ENCODE measurements around the gene RAVER2. TPM values are rescaled to one million over a fixed set of nuclear protein-coding genes. Genes with fewer than 3 reads are reported as not detected.

The RAVER2 gene
- total RNA-seq, 2 donors from 2014 or later, result 6.9 to 8.8 TPM

DNA sequence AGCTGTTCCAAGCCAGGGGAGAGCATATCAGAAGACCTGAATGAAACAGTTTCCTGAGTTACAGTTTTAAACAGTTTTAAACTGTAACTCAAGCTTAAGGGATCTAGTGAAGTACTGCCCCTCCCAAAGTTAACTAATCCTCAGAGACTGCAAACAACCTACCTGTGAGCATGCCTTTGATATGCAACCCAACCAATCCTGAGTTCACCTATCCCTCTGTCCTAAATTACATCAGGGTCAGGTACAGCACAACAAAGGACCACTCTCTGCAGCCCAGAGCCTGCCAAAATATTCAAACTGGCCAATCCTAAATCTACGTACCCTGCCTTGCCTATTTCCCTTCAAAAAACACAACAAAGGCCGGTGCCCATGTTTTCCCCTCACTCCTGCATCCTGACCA, 32.8 kb upstream of the RAVER2 start:
- WGBS, 2 donors, result 76 to 82% methylated on average over 2 of the region's 2 CpGs
- Histone ChIP-seq H3K9me3 (no peaks in the 10 kb centered on the region), H3K4me3 (no peak overlapping the region), H3K36me3 (replicated peaks in 1 of 2; ENCODE audit: insufficient read depth in 1 of 2, low read depth in 2 of 2) (no peaks in the 10 kb centered on the region), H3K4me1 (no peaks in the 10 kb centered on the region), H3K27me3 (no peaks in the 10 kb centered on the region), H3K27ac (no peak overlapping the region)
- intact Hi-C loops (cut with DNase I), result no loop called here
- TF ChIP-seq, protein P1, sequence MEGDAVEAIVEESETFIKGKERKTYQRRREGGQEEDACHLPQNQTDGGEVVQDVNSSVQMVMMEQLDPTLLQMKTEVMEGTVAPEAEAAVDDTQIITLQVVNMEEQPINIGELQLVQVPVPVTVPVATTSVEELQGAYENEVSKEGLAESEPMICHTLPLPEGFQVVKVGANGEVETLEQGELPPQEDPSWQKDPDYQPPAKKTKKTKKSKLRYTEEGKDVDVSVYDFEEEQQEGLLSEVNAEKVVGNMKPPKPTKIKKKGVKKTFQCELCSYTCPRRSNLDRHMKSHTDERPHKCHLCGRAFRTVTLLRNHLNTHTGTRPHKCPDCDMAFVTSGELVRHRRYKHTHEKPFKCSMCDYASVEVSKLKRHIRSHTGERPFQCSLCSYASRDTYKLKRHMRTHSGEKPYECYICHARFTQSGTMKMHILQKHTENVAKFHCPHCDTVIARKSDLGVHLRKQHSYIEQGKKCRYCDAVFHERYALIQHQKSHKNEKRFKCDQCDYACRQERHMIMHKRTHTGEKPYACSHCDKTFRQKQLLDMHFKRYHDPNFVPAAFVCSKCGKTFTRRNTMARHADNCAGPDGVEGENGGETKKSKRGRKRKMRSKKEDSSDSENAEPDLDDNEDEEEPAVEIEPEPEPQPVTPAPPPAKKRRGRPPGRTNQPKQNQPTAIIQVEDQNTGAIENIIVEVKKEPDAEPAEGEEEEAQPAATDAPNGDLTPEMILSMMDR (IDR thresholded peaks at IDR 0.05), result no peak
- ATAC-seq (no peak), DNase-seq (no peak)

DNA sequence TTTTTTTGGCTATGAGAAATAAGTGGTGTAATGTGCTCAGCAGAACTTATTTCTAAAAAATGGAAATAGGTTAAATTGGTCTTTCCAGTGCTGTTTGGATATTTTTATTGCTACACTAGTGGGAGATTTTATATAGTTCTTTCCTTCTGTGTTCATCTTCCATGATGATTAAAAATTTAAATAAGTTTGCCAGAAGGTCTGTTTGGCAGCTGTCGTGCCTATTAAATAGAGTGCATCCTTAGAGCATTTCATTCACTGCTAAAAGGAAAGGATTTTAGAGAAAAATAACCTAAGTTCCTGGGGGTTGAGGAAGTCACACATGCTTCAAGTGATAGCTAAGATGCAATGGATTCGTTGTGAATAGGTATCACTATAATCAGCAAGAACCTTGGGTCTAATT, 29.7 kb upstream of the RAVER2 start:
- ATAC-seq (no peak), DNase-seq (no peak)
- Histone ChIP-seq H3K27me3 (no peaks in the 10 kb centered on the region), H3K36me3 (replicated peaks in 1 of 2; ENCODE audit: insufficient read depth in 1 of 2, low read depth in 2 of 2) (no peaks in the 10 kb centered on the region), H3K4me3 (no peak overlapping the region), H3K27ac (no peak overlapping the region), H3K4me1 (no peaks in the 10 kb centered on the region), H3K9me3 (no peaks in the 10 kb centered on the region)
- intact Hi-C loops (cut with DNase I), result no loop called here
- 69 to 74% methylated on average over 2 of the region's 2 CpGs for WGBS, 2 donors
- no peak for TF ChIP-seq POLR2A (IDR thresholded peaks at IDR 0.05)
- TF ChIP-seq, protein P1 (IDR thresholded peaks at IDR 0.05), result no peak

DNA sequence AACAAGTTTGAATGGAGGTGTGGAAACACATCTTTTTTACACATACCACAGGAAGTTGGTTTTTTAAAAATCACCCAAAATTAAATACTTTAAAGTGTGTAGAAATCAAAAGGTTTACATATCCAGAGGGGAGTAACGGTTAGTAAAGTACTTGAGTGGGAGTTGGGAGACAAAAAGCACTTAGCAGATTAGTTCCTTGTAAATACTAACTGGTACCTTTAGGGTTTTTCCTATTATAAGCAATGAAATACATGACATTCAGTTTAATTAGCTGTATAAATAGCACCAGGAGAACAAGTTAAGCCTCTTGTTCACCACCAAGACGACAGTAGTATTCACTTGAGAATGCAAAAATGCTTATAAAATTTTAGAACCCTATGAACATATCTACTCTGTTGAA, 23.7 kb upstream of the RAVER2 start:
- H3K27me3 ChIP-seq, result no peaks in the 10 kb centered on the region
- DNase-seq (no peak), ATAC-seq (no peak)
- TF ChIP-seq, protein P1 (IDR thresholded peaks at IDR 0.05), result no peak
- TF ChIP-seq POLR2A (IDR thresholded peaks at IDR 0.05), result no peak
- WGBS, 2 donors, result 75 to 80% methylated on average over 2 of the region's 2 CpGs
- H3K9me3 ChIP-seq, result no peaks in the 10 kb centered on the region
- intact Hi-C loops (cut with DNase I), result no loop called here
- no peak overlapping the region for H3K4me3 ChIP-seq
- no peak overlapping the region for H3K27ac ChIP-seq
- no peaks in the 10 kb centered on the region for H3K4me1 ChIP-seq
- no peaks in the 10 kb centered on the region for H3K36me3 ChIP-seq (replicated peaks in 1 of 2; ENCODE audit: insufficient read depth in 1 of 2, low read depth in 2 of 2)

DNA sequence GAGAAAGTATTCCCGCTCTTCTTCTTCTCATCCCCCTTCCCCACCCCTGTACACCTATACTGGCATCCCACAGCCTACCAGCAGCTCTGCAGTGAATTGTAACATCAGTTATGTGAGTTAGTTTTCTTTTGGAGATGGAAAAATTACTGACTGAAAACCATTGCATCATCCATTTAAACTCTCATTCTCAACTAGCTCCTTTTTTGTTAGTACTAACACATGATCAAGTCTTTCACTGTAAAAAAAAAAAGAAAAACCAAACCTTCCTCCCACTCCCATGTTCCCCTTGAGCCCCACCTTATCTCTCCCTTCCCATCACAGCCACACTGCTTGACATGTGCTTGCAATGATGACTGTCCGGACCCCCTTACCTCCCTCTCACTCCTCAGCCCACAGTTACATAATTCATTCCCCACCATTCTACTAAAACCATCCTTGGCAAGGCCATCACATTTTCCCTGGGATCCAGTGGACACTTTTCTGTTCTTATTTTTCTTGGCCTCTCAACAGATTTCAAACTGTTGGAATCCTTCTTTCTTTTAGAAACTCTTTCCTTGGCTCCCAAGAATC, 23.2 kb upstream of the RAVER2 start:
- 86 to 88% methylated on average over 2 of the region's 2 CpGs for WGBS, 2 donors
- Histone ChIP-seq H3K4me1 (no peaks in the 10 kb centered on the region), H3K27ac (no peak overlapping the region), H3K27me3 (no peaks in the 10 kb centered on the region), H3K9me3 (no peaks in the 10 kb centered on the region), H3K4me3 (no peak overlapping the region), H3K36me3 (replicated peaks in 1 of 2; ENCODE audit: insufficient read depth in 1 of 2, low read depth in 2 of 2) (no peaks in the 10 kb centered on the region)
- ATAC-seq, result no peak
- no peak for TF ChIP-seq POLR2A (IDR thresholded peaks at IDR 0.05)
- TF ChIP-seq, protein P1 (IDR thresholded peaks at IDR 0.05), result no peak
- intact Hi-C loops (cut with DNase I), result no loop called here
- no peak for DNase-seq

DNA sequence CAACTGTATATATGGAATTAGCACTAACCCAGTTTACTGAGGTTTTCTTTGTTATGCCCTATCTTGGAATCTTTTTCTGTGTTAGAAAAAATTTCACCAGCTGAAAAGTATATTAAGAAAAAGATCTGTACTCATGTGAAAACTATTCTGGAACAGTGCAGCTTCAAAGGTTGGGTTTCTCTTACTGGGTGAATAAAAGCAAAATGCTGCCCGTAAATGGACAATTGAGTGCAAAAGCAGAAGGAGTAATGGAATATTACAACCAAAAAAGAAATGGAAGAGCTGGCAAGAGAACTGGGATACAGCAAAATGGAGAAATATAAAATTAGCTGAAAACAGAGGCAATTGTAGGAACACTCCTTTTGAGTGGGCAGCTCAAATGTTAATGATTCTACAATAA, 17.0 kb upstream of the RAVER2 start:
- Histone ChIP-seq H3K4me3 (no peak overlapping the region), H3K9me3 (no peaks in the 10 kb centered on the region), H3K27me3 (no peaks in the 10 kb centered on the region), H3K27ac (no peak overlapping the region), H3K4me1 (no peaks in the 10 kb centered on the region), H3K36me3 (replicated peaks in 1 of 2; ENCODE audit: insufficient read depth in 1 of 2, low read depth in 2 of 2) (no peaks in the 10 kb centered on the region)
- TF ChIP-seq, protein P1 (IDR thresholded peaks at IDR 0.05), result no peak
- TF ChIP-seq POLR2A (IDR thresholded peaks at IDR 0.05), result no peak
- intact Hi-C loops (cut with DNase I), result no loop called here
- ATAC-seq, result no peak
- no peak for DNase-seq
- 85 to 89% methylated on average over 1 of the region's 1 CpG for WGBS, 2 donors

Measured in body of pancreas (tissue), 4 donors.